Peyer's patch (tissue), 4 donors: ENCODE measurements around the gene NHEJ1.

Source experiments
- POLR2A ChIP-seq, 2 donors: fragments of 450-650 bp; IDR thresholded peaks; one replicate each; pipeline ENCODE4 v1.5.1; 2017; ENCODE audit warnings: antibody characterized with exemption in 2 of 2, mild to moderate bottlenecking in 2 of 2, moderate library complexity in 2 of 2
- TF ChIP-seq, protein P1 (sequence below), 6 experiments: fragments of 450-650 bp in 4 of 6; fragments of 200-600 bp in 2 of 6; sonication (generic) in 1 of 6; IDR thresholded peaks; one replicate each; pipeline ENCODE4 v1.5.1; 2017 to 2019; ENCODE audit warnings: antibody characterized with exemption in 6 of 6, mild to moderate bottlenecking in 3 of 6, moderate library complexity in 1 of 6

DNA sequence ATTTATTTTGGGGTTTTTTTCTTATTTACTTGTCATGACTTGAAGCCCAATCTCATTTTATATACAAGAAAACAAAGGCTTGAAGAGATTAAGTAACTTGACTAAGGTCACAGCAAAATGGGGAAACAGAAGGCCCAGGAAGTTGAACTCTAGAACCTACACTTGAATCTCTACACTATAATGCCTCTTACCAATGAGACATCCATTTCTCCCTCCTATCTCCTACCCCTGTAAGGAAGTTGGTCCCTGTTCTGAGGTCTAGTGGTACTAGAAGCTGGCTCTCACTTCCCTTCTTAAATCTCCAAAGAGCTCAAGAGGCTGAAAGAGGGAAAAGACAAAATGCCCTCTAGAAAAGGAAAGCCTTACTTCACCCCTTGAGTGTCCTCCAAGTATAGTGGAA lies 74.4 kb downstream of the NHEJ1 start:
- TF ChIP-seq POLR2A (IDR thresholded peaks at IDR 0.05), result no peak
- TF ChIP-seq, protein P1, sequence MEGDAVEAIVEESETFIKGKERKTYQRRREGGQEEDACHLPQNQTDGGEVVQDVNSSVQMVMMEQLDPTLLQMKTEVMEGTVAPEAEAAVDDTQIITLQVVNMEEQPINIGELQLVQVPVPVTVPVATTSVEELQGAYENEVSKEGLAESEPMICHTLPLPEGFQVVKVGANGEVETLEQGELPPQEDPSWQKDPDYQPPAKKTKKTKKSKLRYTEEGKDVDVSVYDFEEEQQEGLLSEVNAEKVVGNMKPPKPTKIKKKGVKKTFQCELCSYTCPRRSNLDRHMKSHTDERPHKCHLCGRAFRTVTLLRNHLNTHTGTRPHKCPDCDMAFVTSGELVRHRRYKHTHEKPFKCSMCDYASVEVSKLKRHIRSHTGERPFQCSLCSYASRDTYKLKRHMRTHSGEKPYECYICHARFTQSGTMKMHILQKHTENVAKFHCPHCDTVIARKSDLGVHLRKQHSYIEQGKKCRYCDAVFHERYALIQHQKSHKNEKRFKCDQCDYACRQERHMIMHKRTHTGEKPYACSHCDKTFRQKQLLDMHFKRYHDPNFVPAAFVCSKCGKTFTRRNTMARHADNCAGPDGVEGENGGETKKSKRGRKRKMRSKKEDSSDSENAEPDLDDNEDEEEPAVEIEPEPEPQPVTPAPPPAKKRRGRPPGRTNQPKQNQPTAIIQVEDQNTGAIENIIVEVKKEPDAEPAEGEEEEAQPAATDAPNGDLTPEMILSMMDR (IDR thresholded peaks at IDR 0.05), result no peak
